ENCODE results near the gene A3GALT2. TPM values are rescaled to one million over a fixed set of nuclear protein-coding genes. Genes with fewer than 3 reads are reported as not detected.
A peak's percentile ranks its signal among the peaks of the same experiment; 100 is the strongest.

Gene A3GALT2
- total and polyA plus RNA-seq, 2 donors (not counting 1 experiment from before 2014, with no cell fraction given): not detected

- WGBS (ENCODE audit: insufficient coverage): 0% methylated on average over 9 of the region's 18 CpGs
- peak overlapping the region; percentile 98 for H3K4me3 Mint-ChIP-seq
- peak overlapping the region; percentile 34 to 91 (median 79) for H3K4me3 ChIP-seq (ENCODE audit: control extremely low read depth in 1 of 5, extremely low read depth in 1 of 5, insufficient read depth in 1 of 5, low read depth in 2 of 5, low read length in 4 of 5)
- TF ChIP-seq EZH2 (IDR thresholded peaks at IDR 0.05; ENCODE audit: borderline replicate concordance, insufficient read depth, low read depth, low read length, poor library complexity, severe bottlenecking) (no peak), CTCF (IDR thresholded peaks at IDR 0.05) (no peak)
- H3K27me3 Mint-ChIP-seq: no peaks in the 10 kb centered on the region
- H3K9ac ChIP-seq (ENCODE audit: low read length): peak overlapping the region; percentile 72
- ATAC-seq (ENCODE audit: low read depth): no peak
- peak overlapping the region; percentile 81 for H3K4me2 ChIP-seq (replicated peaks; ENCODE audit: low read depth, low read length, poor library complexity, severe bottlenecking)
- no peaks in the 10 kb centered on the region for H3K9me3 ChIP-seq (ENCODE audit: control extremely low read depth in 1 of 3, control insufficient read depth in 2 of 3, insufficient read depth in 1 of 3, low read length in 2 of 3)
- peaks cover 46% of the 10 kb centered on the region for H4K20me1 ChIP-seq (ENCODE audit: control insufficient read depth, insufficient read depth, low read length, poor library complexity, severe bottlenecking)
- H3K27me3 ChIP-seq (replicated peaks in 1 of 4; ENCODE audit: control extremely low read depth in 1 of 4, control insufficient read depth in 3 of 4, insufficient read depth in 4 of 4, low read length in 3 of 4): no peaks in the 10 kb centered on the region
- H3K9me3 Mint-ChIP-seq (ENCODE audit: insufficient read depth): no peaks in the 10 kb centered on the region
- H3K79me2 ChIP-seq (ENCODE audit: control insufficient read depth, insufficient read depth, low read length): peaks cover 51% of the 10 kb centered on the region
- peak overlapping the region; percentile 19 to 42 for H3K27ac ChIP-seq (ENCODE audit: low read length in 2 of 2)
- intact Hi-C loops (cut with micrococcal nuclease): loop anchor here (5.0 kb wide), 2 partner anchors 75 to 130 kb away; partner anchors contain the start of gene TRIM62
- H3K4me1 ChIP-seq (ENCODE audit: control insufficient read depth in 2 of 2, insufficient read depth in 2 of 2, low read length in 2 of 2): peaks cover 20 to 25% of the 10 kb centered on the region in 2 donors
- H3K36me3 ChIP-seq (replicated peaks in 1 of 2; ENCODE audit: control extremely low read depth in 1 of 2, control insufficient read depth in 1 of 2, extremely low read depth in 1 of 2, insufficient read depth in 2 of 2, low read length in 1 of 2): peaks cover 0 to 5% of the 10 kb centered on the region in 2 experiments
- ChIA-PET POLR2A (interaction anchor here (0.7 kb wide), 2 partner anchors 200 to 414 kb away, joined by 3 to 5 read pairs; no protein-coding TSS in a partner anchor), CTCF (interaction anchor here (1.1 kb wide), 1 partner anchor 130 kb away, joined by 5 read pairs; no protein-coding TSS in a partner anchor)
- H3K27ac Mint-ChIP-seq: peak overlapping the region; percentile 97
- peak overlapping the region; percentile 76 for H2AFZ ChIP-seq (ENCODE audit: insufficient read depth, low read depth, low read length, poor library complexity, severe bottlenecking)
- H3K4me1 Mint-ChIP-seq: peaks cover 39% of the 10 kb centered on the region
- no peak for DNase-seq
Measured at GRCh38 chr1:33257207-33257771, 63.6 kb downstream of the A3GALT2 start.

Small RNAs within 50 kb of the gene (small RNA-seq; reads per million reads assigned to genes)
- not detected for gene RN7SKP16 (ENCODE audit: insufficient read length, low read depth, low replicate concordance)

Other genes starting within 250 kb of the A3GALT2 start
- 5.4 and 5.9 TPM in 2 replicates for gene AZIN2, start 239.9 kb downstream of the A3GALT2 start, total RNA-seq
- 0.33 and 1.1 TPM in 2 replicates for gene AZIN2, start 239.9 kb downstream of the A3GALT2 start, polyA plus RNA-seq
- 15.7 and 24.1 TPM in 2 replicates for gene TRIM62, start 139.1 kb downstream of the A3GALT2 start, total RNA-seq
- gene TRIM62, start 139.1 kb downstream of the A3GALT2 start, polyA plus RNA-seq: 8.3 and 10.7 TPM in 2 replicates
- 19.0 and 20.4 TPM in 2 replicates for gene ZNF362, start 64.6 kb downstream of the A3GALT2 start, total RNA-seq
- gene ZNF362, start 64.6 kb downstream of the A3GALT2 start, polyA plus RNA-seq: 14.0 and 17.2 TPM in 2 replicates
- 22.9 and 23.1 TPM in 2 replicates for gene PHC2, start 110.0 kb upstream of the A3GALT2 start, total RNA-seq
- gene PHC2, start 110.0 kb upstream of the A3GALT2 start, polyA plus RNA-seq: 23.4 and 24.5 TPM in 2 replicates
- 3.7 and 5.3 TPM in 2 replicates for gene ZSCAN20, start 151.5 kb upstream of the A3GALT2 start, total RNA-seq
- gene ZSCAN20, start 151.5 kb upstream of the A3GALT2 start, polyA plus RNA-seq: 0.18 and 0.40 TPM in 2 replicates